GM18873 (cell line): Measurements from ENCODE around the gene RSPH4A.
"Not testable (repeated sequence)": the region's sequence is repeated elsewhere in the genome, so short reads cannot be mapped to it uniquely, and the experiment has no call there.

Experiments
- ATAC-seq: cut with Tn5 transposase; IDR thresholded peaks from one replicate; pipeline ENCODE4 v1.9.1; 2021; ENCODE audit warnings: mild to moderate bottlenecking, moderate library complexity, moderate number of reproducible peaks; ENCODE audit not compliant: unreplicated experiment, low FRiP score

Gene RSPH4A

GRCh38 chr6:116615937-116616736 lies at the start of gene RSPH4A:
Gene RSPH4A, plus strand, starts transcription at chr6:116616479. Its CDS starts 145 bp downstream, at chr6:116616624.
- peak; percentile 98 for ATAC-seq

GRCh38 chr6:116568111-116568510 lies 48.2 kb upstream of the RSPH4A start:
- no peak for ATAC-seq

GRCh38 chr6:116568821-116569755 lies 47.2 kb upstream of the RSPH4A start:
- no peak for ATAC-seq

GRCh38 chr6:116570856-116571682 lies 45.2 kb upstream of the RSPH4A start, which contains the start of gene RWDD1:
Gene RWDD1, plus strand, starts transcription at chr6:116571504. Its CDS starts 79 bp downstream, at chr6:116571583.
- ATAC-seq = peak; percentile 91

- ATAC-seq = no peak
Measured at GRCh38 chr6:116571683-116572000, 44.6 kb upstream of the RSPH4A start.

- no peak for ATAC-seq
Measured at GRCh38 chr6:116572162-116572561, 44.1 kb upstream of the RSPH4A start.

GRCh38 chr6:116575227-116575626 lies 41.1 kb upstream of the RSPH4A start:
- ATAC-seq = no peak

- no peak for ATAC-seq
Measured at GRCh38 chr6:116577486-116577885, 38.8 kb upstream of the RSPH4A start.

- no peak for ATAC-seq
Measured at GRCh38 chr6:116578335-116578734, 37.9 kb upstream of the RSPH4A start.

- no peak for ATAC-seq
Measured at GRCh38 chr6:116579143-116579542, 37.1 kb upstream of the RSPH4A start.

- no peak for ATAC-seq
Measured at GRCh38 chr6:116580198-116580597, 36.1 kb upstream of the RSPH4A start.

- ATAC-seq = no peak
Measured at GRCh38 chr6:116586276-116586675, 30.0 kb upstream of the RSPH4A start.

- ATAC-seq = no peak
Measured at GRCh38 chr6:116586738-116587137, 29.5 kb upstream of the RSPH4A start.

- no peak for ATAC-seq
Measured at GRCh38 chr6:116595247-116595646, 21.0 kb upstream of the RSPH4A start.

GRCh38 chr6:116596815-116597214 lies 19.5 kb upstream of the RSPH4A start:
- ATAC-seq = no peak

GRCh38 chr6:116603916-116604315 lies 12.4 kb upstream of the RSPH4A start:
- not testable (repeated sequence) for ATAC-seq

GRCh38 chr6:116604868-116605267 lies 11.4 kb upstream of the RSPH4A start:
- ATAC-seq = not testable (repeated sequence)

- ATAC-seq = no peak
Measured at GRCh38 chr6:116605935-116606334, 10.3 kb upstream of the RSPH4A start.

GRCh38 chr6:116611056-116611455 lies 5.2 kb upstream of the RSPH4A start:
- no peak for ATAC-seq

GRCh38 chr6:116616737-116617053 lies 416 bp downstream of the RSPH4A start:
- ATAC-seq = no peak
